ENCODE measurements around the gene GET4.

DNA sequence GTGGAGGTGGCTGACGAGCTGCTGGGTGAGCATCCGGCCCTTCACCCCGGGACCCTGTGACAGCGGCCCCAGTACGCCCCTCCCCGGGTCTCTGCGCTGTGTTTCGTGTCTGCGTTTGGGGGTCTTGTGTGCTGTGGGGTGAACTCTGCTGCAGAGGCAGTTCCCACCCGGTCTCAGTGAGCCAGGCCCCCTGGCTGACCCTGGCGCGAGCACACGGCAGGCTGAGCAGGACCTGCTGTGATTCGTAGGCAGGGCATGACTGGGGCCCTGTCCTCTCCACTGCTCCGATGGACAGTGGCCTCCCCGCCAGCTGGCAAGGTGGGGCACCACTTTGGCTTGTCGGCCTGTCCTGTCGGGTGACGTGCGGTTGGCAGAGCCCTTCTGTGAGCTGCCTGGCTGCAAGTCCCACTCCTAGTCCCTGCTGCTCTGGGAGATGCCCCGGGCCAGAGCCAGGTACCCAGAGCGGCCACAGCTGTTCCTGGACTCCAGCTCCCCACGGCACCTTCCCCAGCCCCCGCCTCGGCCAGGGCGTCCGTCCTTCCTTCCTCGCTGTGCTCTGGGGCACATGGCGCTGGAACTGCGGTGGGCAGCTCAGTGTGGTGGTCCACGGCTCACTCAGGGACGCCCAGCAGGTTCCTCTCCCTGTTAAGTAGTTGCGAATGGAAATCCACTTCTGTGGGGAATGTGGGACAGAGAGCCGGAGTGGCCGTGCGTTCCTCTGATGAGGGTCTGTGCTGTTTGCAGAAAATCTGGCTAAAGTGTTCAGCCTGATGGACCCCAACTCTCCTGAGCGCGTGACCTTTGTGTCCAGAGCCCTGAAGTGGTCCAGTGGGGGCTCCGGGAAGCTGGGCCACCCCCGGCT lies 10.5 kb downstream of the GET4 start:
- TF ChIP-seq, protein P1, sequence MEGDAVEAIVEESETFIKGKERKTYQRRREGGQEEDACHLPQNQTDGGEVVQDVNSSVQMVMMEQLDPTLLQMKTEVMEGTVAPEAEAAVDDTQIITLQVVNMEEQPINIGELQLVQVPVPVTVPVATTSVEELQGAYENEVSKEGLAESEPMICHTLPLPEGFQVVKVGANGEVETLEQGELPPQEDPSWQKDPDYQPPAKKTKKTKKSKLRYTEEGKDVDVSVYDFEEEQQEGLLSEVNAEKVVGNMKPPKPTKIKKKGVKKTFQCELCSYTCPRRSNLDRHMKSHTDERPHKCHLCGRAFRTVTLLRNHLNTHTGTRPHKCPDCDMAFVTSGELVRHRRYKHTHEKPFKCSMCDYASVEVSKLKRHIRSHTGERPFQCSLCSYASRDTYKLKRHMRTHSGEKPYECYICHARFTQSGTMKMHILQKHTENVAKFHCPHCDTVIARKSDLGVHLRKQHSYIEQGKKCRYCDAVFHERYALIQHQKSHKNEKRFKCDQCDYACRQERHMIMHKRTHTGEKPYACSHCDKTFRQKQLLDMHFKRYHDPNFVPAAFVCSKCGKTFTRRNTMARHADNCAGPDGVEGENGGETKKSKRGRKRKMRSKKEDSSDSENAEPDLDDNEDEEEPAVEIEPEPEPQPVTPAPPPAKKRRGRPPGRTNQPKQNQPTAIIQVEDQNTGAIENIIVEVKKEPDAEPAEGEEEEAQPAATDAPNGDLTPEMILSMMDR (conservative IDR thresholded peaks at IDR 0.05), result no peak
- TF ChIP-seq ZFX (IDR thresholded peaks at IDR 0.05), result no peak

Measured in C4-2B (cell line).